Peyer's patch (tissue), 4 donors: ENCODE measurements around the gene PLN. TPM values are rescaled to one million over a fixed set of nuclear protein-coding genes. Genes with fewer than 3 reads are reported as not detected.
A peak's percentile ranks its signal among the peaks of the same experiment; 100 is the strongest.

Source experiments
- DNase-seq, 3 donors: peaks; one replicate each; pipeline ENCODE4 v3.0.0-alpha.2; 2017 to 2019
- H3K27ac ChIP-seq, 4 donors: fragments of 200-600 bp; sonication (generic); one replicate each; pipeline ENCODE4 v1.5.1; 2016 to 2019
- H3K27me3 ChIP-seq, 2 donors: fragments of 200-600 bp; sonication (generic); one replicate each; pipeline ENCODE4 v1.5.1; 2019
- H3K36me3 ChIP-seq, 3 donors: fragments of 200-600 bp; sonication (generic); one replicate each; pipeline ENCODE4 v1.5.1; 2016 to 2019
- H3K4me1 ChIP-seq, 4 donors: fragments of 200-600 bp; sonication (generic); one replicate each; pipeline ENCODE4 v1.5.1; 2016 to 2019
- H3K4me3 ChIP-seq, 4 donors: fragments of 200-600 bp; sonication (generic); 1 replicate in 3 of 4; 2 replicates in 1 of 4; pipeline ENCODE4 v1.5.1; 2016 to 2019; ENCODE audit warnings: mild to moderate bottlenecking in 1 of 4
- H3K9me3 ChIP-seq, 4 donors: fragments of 200-600 bp; sonication (generic); one replicate each; pipeline ENCODE4 v1.5.1; 2016 to 2019; ENCODE audit warnings: mild to moderate bottlenecking in 1 of 4
- CTCF ChIP-seq, 6 experiments: fragments of 450-650 bp in 4 of 6; fragments of 200-600 bp in 2 of 6; sonication (generic) in 1 of 6; IDR thresholded peaks; one replicate each; pipeline ENCODE4 v1.5.1; 2017 to 2019; ENCODE audit warnings: antibody characterized with exemption in 6 of 6, mild to moderate bottlenecking in 3 of 6, moderate library complexity in 1 of 6
- POLR2A ChIP-seq, 2 donors: fragments of 450-650 bp; IDR thresholded peaks; one replicate each; pipeline ENCODE4 v1.5.1; 2017; ENCODE audit warnings: antibody characterized with exemption in 2 of 2, mild to moderate bottlenecking in 2 of 2, moderate library complexity in 2 of 2
- total RNA-seq, 4 donors: library from RNA; depleted of rRNA; stranded (reverse); fragments of >200 nt; gene quantifications; one replicate each; pipeline ENCODE4 v1.1.0, GENCODE V29; 2016

PLN gene
- 10 to 100 TPM in 2 of 4 donors, 1 to 10 TPM in 2; 6.1 to 28.9 (median 12.2) TPM for total RNA-seq

GRCh38 chr6:118548136-118548535 is at the start of gene PLN:
Gene PLN (plus strand): TSS chr6:118548296. CDS start chr6:118558922, 10,626 bp downstream.
- no peak for TF ChIP-seq CTCF (IDR thresholded peaks at IDR 0.05)
- TF ChIP-seq POLR2A (IDR thresholded peaks at IDR 0.05), result no peak
- DNase-seq, result no peak
- no peaks in the 10 kb centered on the region for H3K9me3 ChIP-seq
- no peaks in the 10 kb centered on the region for H3K27me3 ChIP-seq
- H3K4me1 ChIP-seq, result no peaks in the 10 kb centered on the region
- H3K27ac ChIP-seq, result peak within 1 kb of the TSS in 1 of 4 donors; percentile 47
- H3K4me3 ChIP-seq, result peak within 1 kb of the TSS in 1 of 4 donors; percentile 26
- H3K36me3 ChIP-seq, result no peaks in the 10 kb centered on the region

- H3K9me3 ChIP-seq, result no peaks in the 10 kb centered on the region
- H3K4me1 ChIP-seq, result no peaks in the 10 kb centered on the region
- TF ChIP-seq CTCF (IDR thresholded peaks at IDR 0.05) (no peak), POLR2A (IDR thresholded peaks at IDR 0.05) (no peak)
- DNase-seq, result no peak
- no peaks in the 10 kb centered on the region for H3K27me3 ChIP-seq
- no peak overlapping the region for H3K27ac ChIP-seq
- H3K36me3 ChIP-seq, result peaks cover 0 to 5% (median 0%) of the 10 kb centered on the region in 3 donors
- H3K4me3 ChIP-seq, result no peak overlapping the region
Measured at GRCh38 chr6:118500130-118501015, 47.7 kb upstream of the PLN start.

GRCh38 chr6:118501099-118501498 is 47.0 kb upstream of the PLN start:
- Histone ChIP-seq H3K27me3 (no peaks in the 10 kb centered on the region), H3K9me3 (no peaks in the 10 kb centered on the region), H3K27ac (no peak overlapping the region), H3K4me3 (no peak overlapping the region), H3K36me3 (no peaks in the 10 kb centered on the region), H3K4me1 (no peaks in the 10 kb centered on the region)
- no peak for DNase-seq
- TF ChIP-seq CTCF (IDR thresholded peaks at IDR 0.05) (no peak), POLR2A (IDR thresholded peaks at IDR 0.05) (no peak)

GRCh38 chr6:118501765-118502164 is 46.3 kb upstream of the PLN start:
- no peak for DNase-seq
- no peak overlapping the region for H3K27ac ChIP-seq

GRCh38 chr6:118502169-118502568 is 45.9 kb upstream of the PLN start:
- Histone ChIP-seq H3K27me3 (no peaks in the 10 kb centered on the region), H3K27ac (no peak overlapping the region), H3K36me3 (no peaks in the 10 kb centered on the region), H3K4me1 (no peaks in the 10 kb centered on the region), H3K4me3 (no peak overlapping the region), H3K9me3 (no peaks in the 10 kb centered on the region)
- TF ChIP-seq POLR2A (IDR thresholded peaks at IDR 0.05), result no peak
- no peak for TF ChIP-seq CTCF (IDR thresholded peaks at IDR 0.05)
- no peak for DNase-seq

More at GRCh38 chr6:118501765-118502164, 46.3 kb upstream of the PLN start:
- no peak for TF ChIP-seq POLR2A (IDR thresholded peaks at IDR 0.05)
- TF ChIP-seq CTCF (IDR thresholded peaks at IDR 0.05), result no peak
- H3K27me3 ChIP-seq, result no peaks in the 10 kb centered on the region
- H3K4me1 ChIP-seq, result no peaks in the 10 kb centered on the region
- no peak overlapping the region for H3K4me3 ChIP-seq
- no peaks in the 10 kb centered on the region for H3K36me3 ChIP-seq
- H3K9me3 ChIP-seq, result no peaks in the 10 kb centered on the region
